Measurements from ENCODE around the gene SIL1.
"Not testable (repeated sequence)": the region's sequence is repeated elsewhere in the genome, so short reads cannot be mapped to it uniquely, and the experiment has no call there.

Gene SIL1

GRCh38 chr5:139214646-139215045 is 16.5 kb upstream of the SIL1 start:
- no peak for ATAC-seq (ENCODE audit: low read depth)
- no peaks in the 10 kb centered on the region for H3K36me3 Mint-ChIP-seq
- no peak overlapping the region for H3K27ac Mint-ChIP-seq
- no peak for DNase-seq (ENCODE audit: low spot score in 2 of 2)
- no peaks in the 10 kb centered on the region for H3K4me1 Mint-ChIP-seq
- H3K9me3 Mint-ChIP-seq = peaks cover 1% of the 10 kb centered on the region
- H3K27me3 Mint-ChIP-seq = peaks cover 2% of the 10 kb centered on the region
- H3K4me3 Mint-ChIP-seq = no peak overlapping the region

GRCh38 chr5:139212906-139213305 is 14.7 kb upstream of the SIL1 start:
- H3K27me3 Mint-ChIP-seq = no peaks in the 10 kb centered on the region
- no peak overlapping the region for H3K27ac Mint-ChIP-seq
- H3K36me3 Mint-ChIP-seq = no peaks in the 10 kb centered on the region
- no peaks in the 10 kb centered on the region for H3K4me1 Mint-ChIP-seq
- H3K4me3 Mint-ChIP-seq = no peak overlapping the region
- no peaks in the 10 kb centered on the region for H3K9me3 Mint-ChIP-seq
- no peak for DNase-seq (ENCODE audit: low spot score in 2 of 2)
- ATAC-seq (ENCODE audit: low read depth) = no peak

- Mint-ChIP-seq H3K27me3 (no peaks in the 10 kb centered on the region), H3K9me3 (no peaks in the 10 kb centered on the region), H3K4me3 (no peak overlapping the region), H3K4me1 (no peaks in the 10 kb centered on the region), H3K27ac (no peak overlapping the region), H3K36me3 (no peaks in the 10 kb centered on the region)
- DNase-seq (ENCODE audit: low spot score in 2 of 2) (no peak), ATAC-seq (ENCODE audit: low read depth) (no peak)
These were observed 14.3 kb upstream of the SIL1 start for GRCh38 chr5:139212486-139212885.

GRCh38 chr5:139210585-139210984 is 12.4 kb upstream of the SIL1 start:
- Mint-ChIP-seq H3K27ac (no peak overlapping the region), H3K27me3 (no peaks in the 10 kb centered on the region), H3K4me1 (no peaks in the 10 kb centered on the region), H3K4me3 (no peak overlapping the region), H3K36me3 (no peaks in the 10 kb centered on the region), H3K9me3 (no peaks in the 10 kb centered on the region)
- DNase-seq (ENCODE audit: low spot score in 2 of 2) = no peak
- ATAC-seq (ENCODE audit: low read depth) = no peak

- DNase-seq (ENCODE audit: low spot score in 2 of 2) = no peak
- no peak overlapping the region for H3K4me3 Mint-ChIP-seq
- H3K4me1 Mint-ChIP-seq = peaks cover 4% of the 10 kb centered on the region
- no peaks in the 10 kb centered on the region for H3K36me3 Mint-ChIP-seq
- H3K27me3 Mint-ChIP-seq = no peaks in the 10 kb centered on the region
- H3K9me3 Mint-ChIP-seq = no peaks in the 10 kb centered on the region
- ATAC-seq (ENCODE audit: low read depth) = no peak
- H3K27ac Mint-ChIP-seq = no peak overlapping the region
These were observed 9.3 kb upstream of the SIL1 start for GRCh38 chr5:139207297-139208000.

GRCh38 chr5:139205586-139205985 is 7.4 kb upstream of the SIL1 start:
- H3K27ac Mint-ChIP-seq = no peak overlapping the region
- H3K4me1 Mint-ChIP-seq = peaks cover 4% of the 10 kb centered on the region
- no peak for DNase-seq (ENCODE audit: low spot score in 2 of 2)
- no peaks in the 10 kb centered on the region for H3K36me3 Mint-ChIP-seq
- H3K4me3 Mint-ChIP-seq = no peak overlapping the region
- no peak for ATAC-seq (ENCODE audit: low read depth)
- H3K27me3 Mint-ChIP-seq = no peaks in the 10 kb centered on the region
- no peaks in the 10 kb centered on the region for H3K9me3 Mint-ChIP-seq

GRCh38 chr5:139205124-139205523 is 7.0 kb upstream of the SIL1 start:
- Mint-ChIP-seq H3K27me3 (no peaks in the 10 kb centered on the region), H3K9me3 (no peaks in the 10 kb centered on the region), H3K4me1 (peaks cover 4% of the 10 kb centered on the region), H3K27ac (no peak overlapping the region), H3K4me3 (no peak overlapping the region), H3K36me3 (no peaks in the 10 kb centered on the region)
- ATAC-seq (ENCODE audit: low read depth) = no peak
- DNase-seq (ENCODE audit: low spot score in 2 of 2) = no peak

GRCh38 chr5:139204196-139204595 is 6.0 kb upstream of the SIL1 start:
- Mint-ChIP-seq H3K27ac (no peak overlapping the region), H3K36me3 (no peaks in the 10 kb centered on the region), H3K27me3 (no peaks in the 10 kb centered on the region), H3K4me1 (peaks cover 4% of the 10 kb centered on the region), H3K9me3 (no peaks in the 10 kb centered on the region), H3K4me3 (no peak overlapping the region)
- ATAC-seq (ENCODE audit: low read depth) (no peak), DNase-seq (ENCODE audit: low spot score in 2 of 2) (no peak)

- ATAC-seq (ENCODE audit: low read depth) = no peak
- Mint-ChIP-seq H3K27me3 (no peaks in the 10 kb centered on the region), H3K9me3 (no peaks in the 10 kb centered on the region), H3K4me3 (peak overlapping the region; percentile 46), H3K27ac (no peak overlapping the region), H3K36me3 (peaks cover 4% of the 10 kb centered on the region), H3K4me1 (peaks cover 13% of the 10 kb centered on the region)
- DNase-seq (ENCODE audit: low spot score in 2 of 2) = no peak
These were observed 1.2 kb upstream of the SIL1 start for GRCh38 chr5:139199321-139199720.

- ATAC-seq (ENCODE audit: low read depth) = no peak
- DNase-seq (ENCODE audit: low spot score in 2 of 2) = no peak
- peak overlapping the region; percentile 9 for H3K27ac Mint-ChIP-seq
- no peaks in the 10 kb centered on the region for H3K9me3 Mint-ChIP-seq
- H3K27me3 Mint-ChIP-seq = no peaks in the 10 kb centered on the region
- H3K36me3 Mint-ChIP-seq = peaks cover 7% of the 10 kb centered on the region
- H3K4me3 Mint-ChIP-seq = peak overlapping the region; percentile 51
- H3K4me1 Mint-ChIP-seq = peaks cover 13% of the 10 kb centered on the region
These were observed 1.7 kb downstream of the SIL1 start for GRCh38 chr5:139196296-139196956.

- no peaks in the 10 kb centered on the region for H3K9me3 Mint-ChIP-seq
- ATAC-seq (ENCODE audit: low read depth) (no peak), DNase-seq (ENCODE audit: low spot score in 2 of 2) (no peak)
- H3K27ac Mint-ChIP-seq = peak overlapping the region; percentile 58
- H3K4me3 Mint-ChIP-seq = no peak overlapping the region
- no peaks in the 10 kb centered on the region for H3K27me3 Mint-ChIP-seq
- H3K36me3 Mint-ChIP-seq = peaks cover 7% of the 10 kb centered on the region
- H3K4me1 Mint-ChIP-seq = peaks cover 13% of the 10 kb centered on the region
These were observed 3.7 kb downstream of the SIL1 start for GRCh38 chr5:139194486-139194885.

GRCh38 chr5:139193928-139194327 is 4.2 kb downstream of the SIL1 start:
- Mint-ChIP-seq H3K36me3 (peaks cover 7% of the 10 kb centered on the region), H3K4me3 (no peak overlapping the region), H3K9me3 (no peaks in the 10 kb centered on the region), H3K4me1 (peaks cover 13% of the 10 kb centered on the region), H3K27ac (no peak overlapping the region), H3K27me3 (no peaks in the 10 kb centered on the region)
- DNase-seq (ENCODE audit: low spot score in 2 of 2) (no peak), ATAC-seq (ENCODE audit: low read depth) (no peak)

GRCh38 chr5:139192906-139193305 is 5.3 kb downstream of the SIL1 start:
- Mint-ChIP-seq H3K27ac (peak overlapping the region; percentile 24), H3K36me3 (peaks cover 12% of the 10 kb centered on the region), H3K4me1 (peaks cover 15% of the 10 kb centered on the region)
- ATAC-seq (ENCODE audit: low read depth); DNase-seq (ENCODE audit: low spot score in 2 of 2); H3K4me3 Mint-ChIP-seq; H3K27me3 Mint-ChIP-seq; H3K9me3 Mint-ChIP-seq: not testable (repeated sequence)

GRCh38 chr5:139191954-139192353 is 6.2 kb downstream of the SIL1 start:
- not testable (repeated sequence) for H3K27ac Mint-ChIP-seq; H3K4me3 Mint-ChIP-seq; DNase-seq (ENCODE audit: low spot score in 2 of 2); H3K27me3 Mint-ChIP-seq; H3K9me3 Mint-ChIP-seq; H3K4me1 Mint-ChIP-seq; ATAC-seq (ENCODE audit: low read depth)
- peaks cover 14% of the 10 kb centered on the region for H3K36me3 Mint-ChIP-seq

- DNase-seq (ENCODE audit: low spot score in 2 of 2) (no peak), ATAC-seq (ENCODE audit: low read depth) (no peak)
- H3K4me1 Mint-ChIP-seq = peaks cover 5% of the 10 kb centered on the region
- no peaks in the 10 kb centered on the region for H3K9me3 Mint-ChIP-seq
- peaks cover 16% of the 10 kb centered on the region for H3K36me3 Mint-ChIP-seq
- H3K27me3 Mint-ChIP-seq = no peaks in the 10 kb centered on the region
- no peak overlapping the region for H3K27ac Mint-ChIP-seq
- no peak overlapping the region for H3K4me3 Mint-ChIP-seq
These were observed 8.0 kb downstream of the SIL1 start for GRCh38 chr5:139190125-139190524.

Measured in memory B cell (primary cell).